HG02981 (cell line): Measurements from ENCODE around the gene SORCS2.
"Not testable (repeated sequence)": the region's sequence is repeated elsewhere in the genome, so short reads cannot be mapped to it uniquely, and the experiment has no call there.

Experiments used
- ATAC-seq: cut with Tn5 transposase; IDR thresholded peaks from one replicate; pipeline ENCODE4 v1.9.1; 2021; ENCODE audit warnings: mild to moderate bottlenecking, moderate library complexity; ENCODE audit not compliant: unreplicated experiment

The SORCS2 gene

GRCh38 chr4:7199129-7199725 is 6.9 kb downstream of the SORCS2 start:
- ATAC-seq: no peak

GRCh38 chr4:7199771-7200441 is 7.6 kb downstream of the SORCS2 start:
- ATAC-seq: no peak

DNA sequence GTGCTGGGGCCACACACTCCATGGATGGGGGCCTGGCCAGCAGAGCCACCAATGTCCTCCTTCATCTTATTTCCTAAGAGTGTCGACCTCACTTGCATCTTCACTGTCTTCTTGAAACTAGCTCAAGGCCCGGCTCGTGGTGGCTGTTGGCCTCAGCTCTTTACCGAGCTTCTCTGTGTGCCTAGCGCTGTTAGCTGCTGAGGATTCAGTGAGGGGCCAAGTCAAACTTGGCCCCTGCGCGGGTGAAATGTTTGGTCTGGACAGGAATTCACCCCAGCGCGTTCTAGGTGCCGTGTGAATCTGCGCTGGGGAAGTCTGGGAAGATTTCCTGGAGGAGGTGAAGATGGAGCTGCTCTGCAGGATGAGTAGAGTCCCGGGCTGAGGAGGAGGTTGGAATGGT is 8.5 kb downstream of the SORCS2 start:
- no peak for ATAC-seq

DNA sequence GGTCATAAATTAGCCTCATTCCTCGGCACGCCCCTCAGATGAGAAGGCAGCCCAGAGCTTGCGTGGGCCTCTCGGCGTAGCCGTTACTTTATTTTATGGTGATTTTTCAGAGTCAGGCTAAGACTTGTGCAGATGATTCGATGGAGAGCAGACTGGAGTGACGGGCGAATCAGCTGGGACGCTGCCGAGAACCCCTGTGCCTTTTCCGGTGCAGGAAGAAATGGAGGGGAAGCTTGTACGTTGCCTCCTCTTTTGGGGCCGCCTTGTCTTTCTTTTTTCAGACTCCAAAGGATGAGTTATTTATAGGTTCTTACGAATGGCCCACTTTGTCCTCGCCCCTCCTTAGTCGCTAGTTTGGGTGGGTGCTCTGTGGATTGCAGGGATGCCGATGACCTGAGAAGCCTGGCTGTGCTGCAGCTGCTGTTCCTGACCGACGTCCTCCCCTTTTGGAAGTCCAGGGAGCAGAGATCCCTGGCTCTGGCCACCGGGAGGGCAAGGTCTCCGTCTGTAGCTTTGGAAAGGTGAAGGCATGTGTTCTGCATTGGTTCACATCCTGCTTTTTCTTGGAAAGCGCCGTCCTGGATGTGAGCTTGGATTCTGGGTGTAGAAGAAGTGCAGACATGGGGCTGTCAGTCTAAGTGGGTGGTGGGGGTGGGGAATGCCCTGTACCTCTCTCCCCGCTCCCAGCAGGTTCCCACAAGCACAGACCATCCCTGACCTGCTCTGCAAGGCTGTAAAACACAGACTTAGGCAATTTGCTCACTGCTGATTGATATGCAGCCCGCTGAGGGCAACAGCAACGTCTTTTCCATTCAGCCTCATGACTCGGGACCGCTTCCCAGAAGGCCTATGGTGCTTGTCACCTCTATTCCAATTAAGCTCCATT is 9.3 kb downstream of the SORCS2 start:
- no peak for ATAC-seq

DNA sequence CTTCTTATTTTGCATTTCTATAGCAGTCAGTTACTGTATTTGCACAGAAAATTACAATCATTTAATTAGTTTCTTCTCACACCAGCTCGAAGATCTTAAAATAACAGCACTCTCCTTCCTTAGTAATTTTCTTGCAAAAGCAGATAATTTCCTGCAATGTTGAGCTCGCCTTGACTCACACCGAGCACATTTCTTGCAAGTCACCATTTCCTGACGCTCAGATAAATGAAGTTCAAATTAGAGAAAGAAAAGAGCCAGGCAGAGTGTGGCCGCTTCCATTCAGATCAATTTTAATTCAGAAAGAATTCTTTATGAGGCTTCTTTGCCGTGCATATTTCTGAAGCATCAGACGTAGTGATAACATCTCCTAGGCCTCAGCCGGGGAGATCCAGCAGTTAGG is 10.1 kb downstream of the SORCS2 start:
- ATAC-seq: no peak

GRCh38 chr4:7204656-7205387 is 12.5 kb downstream of the SORCS2 start:
- no peak for ATAC-seq

GRCh38 chr4:7206385-7206784 is 14.0 kb downstream of the SORCS2 start:
- no peak for ATAC-seq

DNA sequence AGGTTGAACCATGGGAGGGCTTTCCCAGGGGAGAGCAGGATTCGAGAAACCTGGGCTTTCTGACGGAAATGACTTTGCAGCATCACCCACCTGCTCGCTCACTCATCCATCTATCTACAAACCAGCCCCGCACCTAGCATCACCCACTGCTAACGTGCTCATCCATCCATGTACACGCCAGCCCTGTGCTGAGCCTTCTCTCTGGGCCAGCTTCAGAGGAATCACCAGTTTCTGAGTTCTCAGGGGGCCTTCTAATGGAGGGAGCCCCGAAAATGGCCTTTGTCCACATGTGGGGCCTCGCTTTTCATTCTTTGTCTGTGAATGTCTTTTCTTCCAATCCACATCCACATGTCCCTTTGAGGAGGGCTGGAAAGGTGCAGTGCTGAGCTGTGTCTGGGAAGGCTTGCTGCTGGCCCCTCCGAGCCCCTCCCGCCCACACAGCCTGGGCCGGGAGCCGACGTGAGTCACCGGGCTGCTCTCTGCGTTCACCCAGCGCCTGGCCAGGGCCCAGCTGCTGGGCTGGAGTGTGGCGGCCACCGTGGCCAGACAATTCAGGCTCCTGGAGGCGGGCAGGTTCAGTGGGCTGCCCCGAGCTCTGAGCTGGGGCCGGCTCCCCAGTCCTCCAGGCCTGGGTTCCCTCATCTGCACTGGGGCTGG is 14.7 kb downstream of the SORCS2 start:
- ATAC-seq: no peak

DNA sequence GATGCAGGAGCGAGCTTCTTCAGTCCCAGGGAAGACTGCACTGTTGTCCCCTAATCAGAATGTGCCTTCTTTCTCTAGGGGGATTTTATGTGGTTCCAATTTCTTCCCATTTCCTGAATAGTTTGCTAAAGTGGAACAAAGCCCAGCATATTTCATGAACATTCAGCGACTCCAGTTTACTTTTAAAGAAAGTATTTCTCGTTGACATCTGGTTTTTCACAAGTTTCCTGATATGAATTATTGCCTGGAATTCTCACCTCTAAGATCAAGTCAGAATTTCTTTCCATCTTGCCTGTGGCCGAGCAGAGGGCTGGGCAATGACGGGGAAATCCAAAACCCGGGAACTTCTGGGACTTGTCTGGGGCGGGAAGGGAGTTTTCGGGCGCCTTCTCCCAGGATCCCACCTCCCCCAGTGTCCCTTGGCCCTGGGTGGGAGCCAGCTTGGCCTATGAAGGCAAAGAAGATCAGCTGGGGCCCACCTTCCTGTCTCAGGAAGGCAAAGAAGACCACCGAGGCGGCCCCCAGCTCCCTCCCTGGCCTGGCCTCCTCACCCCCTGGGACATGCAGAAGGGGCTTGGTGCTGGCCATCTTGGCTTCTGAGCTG is 15.4 kb downstream of the SORCS2 start:
- no peak for ATAC-seq

DNA sequence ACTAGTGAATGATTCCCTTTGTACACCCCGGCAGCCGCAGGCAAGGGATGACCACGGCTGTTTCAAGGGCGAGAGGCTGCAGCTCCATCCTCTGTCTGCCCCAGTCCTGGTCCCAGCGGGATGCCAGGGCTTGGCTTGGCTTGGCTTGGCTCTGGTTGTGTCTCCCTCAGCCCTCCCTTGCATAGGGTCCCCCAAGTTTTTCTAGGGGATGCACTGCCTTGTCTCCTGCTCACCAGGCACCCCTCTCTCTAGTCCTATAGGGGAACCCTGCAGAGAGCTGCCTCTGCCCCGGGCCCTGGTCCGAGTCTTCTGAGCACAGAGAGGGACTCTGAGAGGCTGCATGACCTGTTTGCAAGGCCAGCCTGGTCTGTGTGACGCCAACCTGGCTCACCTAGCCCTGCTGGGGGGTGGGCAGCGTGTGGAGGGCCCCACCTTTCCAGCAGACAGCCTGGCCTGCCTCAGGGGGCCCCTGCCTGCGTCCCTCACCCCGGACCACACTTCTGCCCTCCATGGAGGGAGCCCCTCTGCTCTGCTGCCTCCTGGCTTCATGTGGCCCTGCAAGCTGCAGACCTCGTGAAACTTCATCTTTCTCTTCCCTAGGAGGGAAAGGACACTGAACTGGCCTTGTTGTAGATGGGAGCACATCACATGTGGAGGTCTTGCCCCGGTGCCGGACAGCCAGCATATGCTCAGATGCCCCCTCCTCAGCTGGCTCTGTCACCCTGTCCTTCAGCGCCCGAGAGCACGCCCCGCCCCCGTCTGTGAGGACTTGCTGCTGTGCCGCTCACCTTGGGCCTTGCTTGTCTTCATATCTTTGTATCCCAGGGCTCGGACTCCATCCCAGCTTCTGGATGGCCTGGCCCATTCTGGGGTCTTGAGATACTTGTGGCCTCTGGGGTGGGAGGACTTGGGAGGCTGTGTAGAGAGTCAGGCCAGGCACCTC is 16.4 kb downstream of the SORCS2 start:
- no peak for ATAC-seq

DNA sequence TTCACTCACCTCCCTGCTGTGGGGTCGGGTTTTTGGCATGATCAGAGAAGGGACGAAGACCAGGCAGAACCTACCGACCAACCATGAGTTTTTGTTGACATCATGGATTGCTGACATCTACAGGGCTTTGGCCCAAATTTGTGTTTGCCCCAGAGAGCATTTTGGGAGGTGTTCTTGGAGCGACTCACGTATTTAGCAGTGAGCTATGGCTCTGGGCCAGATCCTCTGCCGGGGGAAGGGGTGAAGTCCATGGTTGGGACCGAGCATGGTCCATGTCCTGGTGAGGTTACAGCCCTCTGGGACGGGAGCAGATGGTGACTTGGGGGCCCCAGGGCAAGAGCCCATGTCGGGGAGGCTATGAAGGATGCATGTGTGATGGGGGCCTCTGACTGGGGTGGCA is 17.4 kb downstream of the SORCS2 start:
- ATAC-seq: no peak

GRCh38 chr4:7210824-7211223 is 18.5 kb downstream of the SORCS2 start:
- ATAC-seq: no peak

DNA sequence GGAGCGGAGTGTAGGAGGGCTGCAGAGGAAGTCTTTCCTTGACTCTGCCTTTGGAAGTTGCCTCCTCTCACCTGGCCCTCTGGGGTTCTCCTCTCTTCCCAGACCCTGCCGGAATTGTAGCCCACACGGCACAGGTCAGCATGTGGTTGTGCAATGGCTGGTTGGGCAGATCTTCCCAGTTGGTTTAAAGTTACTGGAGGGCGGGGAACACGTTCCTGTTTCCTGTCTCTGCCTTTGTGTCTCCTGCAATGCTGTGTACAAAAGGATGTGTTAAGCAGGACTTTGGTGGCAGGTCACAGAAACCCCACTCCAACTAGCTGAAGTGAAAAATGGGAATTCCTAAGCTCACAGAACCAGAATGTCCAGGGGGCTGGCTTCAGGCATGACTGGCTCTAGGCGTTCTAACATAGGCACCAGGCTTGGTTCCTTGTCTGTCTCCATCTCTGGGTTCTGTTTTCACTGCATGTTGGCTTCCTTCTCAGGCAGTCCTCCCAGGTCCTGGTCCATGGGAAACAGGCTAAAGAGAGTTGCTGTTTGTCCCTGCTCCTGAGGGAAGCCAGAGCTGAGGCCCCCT is 19.9 kb downstream of the SORCS2 start:
- ATAC-seq: no peak

DNA sequence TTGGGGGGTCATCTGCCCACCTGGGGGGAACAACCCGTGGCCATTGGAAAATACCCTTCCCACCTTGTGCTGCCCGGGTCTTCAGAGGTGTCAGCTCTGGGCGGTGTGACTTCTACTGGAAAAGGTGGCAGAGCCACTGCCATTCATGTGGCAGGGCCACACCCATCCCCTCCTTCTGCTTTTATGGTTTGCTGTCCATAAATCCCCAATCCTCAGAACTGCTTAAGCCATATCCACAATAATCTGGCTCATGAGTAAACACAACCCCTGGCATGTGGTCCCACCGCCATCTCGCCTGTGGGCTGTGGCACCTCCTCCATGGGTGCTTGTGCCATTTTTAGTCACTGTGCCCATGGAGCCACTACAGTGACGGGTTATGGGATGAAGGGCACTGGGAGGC is 20.6 kb downstream of the SORCS2 start:
- no peak for ATAC-seq

DNA sequence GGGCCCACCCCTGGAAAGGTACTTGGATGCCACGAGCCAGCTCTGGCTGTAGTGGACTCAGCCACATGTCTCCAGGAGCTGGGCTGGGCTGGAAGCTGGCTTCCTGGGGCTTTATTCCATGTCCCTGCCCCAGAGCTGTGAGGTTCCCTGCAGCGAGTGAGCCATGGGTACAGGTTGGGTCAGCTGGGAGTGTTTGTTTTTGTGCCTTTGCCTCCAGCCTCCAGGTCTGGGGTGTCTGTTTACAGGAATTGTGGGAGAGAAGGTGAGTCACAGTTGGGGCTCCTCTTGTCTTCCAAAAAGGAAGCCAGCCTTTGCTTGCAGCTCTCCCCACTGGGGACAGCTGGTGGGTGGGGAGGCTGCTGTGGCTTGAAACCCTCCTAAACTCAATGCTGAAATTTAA is 21.5 kb downstream of the SORCS2 start:
- no peak for ATAC-seq

DNA sequence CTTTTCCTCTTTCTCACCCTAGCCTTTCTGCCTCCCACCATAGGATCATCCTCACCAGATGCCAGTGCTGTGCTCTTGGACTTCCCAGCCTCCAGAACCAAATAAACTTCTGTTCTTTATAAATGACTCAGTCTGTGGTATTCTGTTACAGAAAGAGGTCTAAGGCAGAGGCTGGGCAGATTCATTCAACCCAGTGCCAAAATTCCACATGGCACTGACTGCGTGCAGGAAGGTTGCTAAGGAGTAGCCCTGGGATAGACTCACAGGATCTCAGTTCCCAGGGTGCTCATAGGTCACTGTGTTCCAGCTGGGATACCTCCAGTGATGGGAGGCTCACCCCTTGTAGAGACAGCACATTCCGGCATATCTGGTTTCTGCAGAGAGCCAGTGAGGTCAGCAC is 22.0 kb downstream of the SORCS2 start:
- ATAC-seq: no peak

DNA sequence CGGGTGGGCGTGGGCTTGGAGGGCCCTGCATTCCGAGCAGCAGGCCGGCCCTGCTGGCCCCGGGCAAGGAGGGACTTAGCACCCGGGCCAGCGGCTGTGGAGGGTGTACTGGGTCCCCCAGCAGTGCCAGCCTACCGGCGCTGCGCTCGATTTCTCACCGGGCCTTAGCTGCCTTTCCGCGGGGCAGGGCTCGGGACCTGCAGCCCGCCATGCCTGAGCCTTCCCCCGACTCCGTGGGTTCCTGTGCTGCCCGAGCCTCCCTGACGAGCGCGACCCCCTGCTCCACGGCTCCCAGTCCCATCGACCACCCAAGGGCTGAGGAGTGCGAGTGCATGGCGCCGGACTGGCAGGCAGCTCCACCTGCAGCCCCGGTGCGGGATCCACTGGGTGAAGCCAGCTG is 22.8 kb downstream of the SORCS2 start:
- not testable (repeated sequence) for ATAC-seq

DNA sequence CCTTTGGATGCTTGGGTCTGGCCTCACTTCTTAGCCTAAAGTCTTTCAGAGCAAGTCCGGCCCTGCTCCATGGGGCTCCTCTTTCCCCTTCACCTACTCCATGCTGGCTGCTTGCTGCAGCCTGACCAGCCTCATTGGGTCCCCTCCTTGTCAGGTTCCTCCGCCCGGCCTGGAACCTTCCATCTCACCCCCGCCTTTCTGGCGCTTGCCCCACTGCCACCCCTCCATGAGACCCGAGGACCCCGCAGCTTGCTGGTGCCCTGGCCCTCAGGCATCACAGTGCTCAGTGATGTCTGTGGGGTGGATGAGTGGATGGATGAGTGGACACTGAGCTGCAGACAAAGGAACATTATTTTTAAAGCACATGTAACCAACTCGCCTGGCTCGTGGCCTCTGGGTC is 24.7 kb downstream of the SORCS2 start:
- ATAC-seq: no peak
